Prostate gland (tissue), 2 donors: ENCODE results near the gene LRRC28.

Experiments used
- POLR2A ChIP-seq: fragments of 450-650 bp; IDR thresholded peaks from one replicate; pipeline ENCODE4 v1.6.1; 2016; ENCODE audit warnings: antibody characterized with exemption, mild to moderate bottlenecking
- TF ChIP-seq, protein P1 (sequence below), 4 experiments: fragments of 200-600 bp in 2 of 4; fragments of 450-650 bp in 2 of 4; sonication (generic) in 2 of 4; IDR thresholded peaks; 1 replicate in 3 of 4; 2 replicates in 1 of 4; pipeline ENCODE4 v1.5.1; 2016 to 2019; ENCODE audit warnings: antibody characterized with exemption in 4 of 4, mild to moderate bottlenecking in 2 of 4, moderate library complexity in 2 of 4

DNA sequence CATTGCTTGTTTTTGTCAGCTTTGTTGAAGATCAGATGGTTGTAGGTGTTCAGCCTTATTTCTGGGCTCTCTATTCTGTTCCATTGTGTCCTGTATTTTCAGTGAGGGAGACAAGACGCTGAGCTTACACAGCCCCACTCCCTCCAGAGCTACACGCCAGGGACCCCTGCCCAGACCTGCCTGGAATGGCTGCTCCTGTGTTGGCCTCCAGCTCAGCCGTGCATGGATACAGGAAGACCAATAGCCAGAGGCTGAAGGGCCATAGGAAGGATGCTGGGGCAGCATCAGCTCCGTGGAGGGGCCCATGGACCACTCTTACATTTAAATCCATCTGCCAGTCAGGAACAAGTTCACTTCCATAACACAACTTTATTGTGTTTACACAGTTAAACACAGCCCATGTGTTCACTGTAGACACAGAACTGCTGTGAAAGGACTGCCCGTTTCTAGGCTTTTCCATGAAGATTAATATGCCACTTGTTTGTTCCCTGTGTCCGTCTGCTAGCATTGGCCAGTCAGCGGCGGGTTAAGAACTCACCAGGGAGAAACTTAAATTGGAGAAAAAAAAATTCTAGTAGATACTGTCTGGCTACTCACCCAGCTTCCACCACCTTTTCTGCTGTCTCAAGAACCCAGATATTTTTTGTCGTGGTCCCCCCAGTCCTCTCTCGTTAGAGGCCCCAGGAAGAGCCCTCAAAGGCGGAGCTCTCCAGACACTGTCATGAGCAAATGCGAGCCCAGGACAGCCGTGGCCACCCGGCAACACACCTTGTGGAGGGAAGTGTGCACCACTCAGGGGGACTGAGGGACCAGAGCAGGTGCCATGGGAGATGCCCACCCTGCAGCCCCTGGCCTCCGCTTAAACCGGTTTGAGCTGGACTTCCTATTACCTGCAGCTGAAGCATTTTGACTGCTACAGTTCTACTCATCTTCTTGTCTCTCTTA, 172.2 kb downstream of the LRRC28 start:
- TF ChIP-seq, protein P1, sequence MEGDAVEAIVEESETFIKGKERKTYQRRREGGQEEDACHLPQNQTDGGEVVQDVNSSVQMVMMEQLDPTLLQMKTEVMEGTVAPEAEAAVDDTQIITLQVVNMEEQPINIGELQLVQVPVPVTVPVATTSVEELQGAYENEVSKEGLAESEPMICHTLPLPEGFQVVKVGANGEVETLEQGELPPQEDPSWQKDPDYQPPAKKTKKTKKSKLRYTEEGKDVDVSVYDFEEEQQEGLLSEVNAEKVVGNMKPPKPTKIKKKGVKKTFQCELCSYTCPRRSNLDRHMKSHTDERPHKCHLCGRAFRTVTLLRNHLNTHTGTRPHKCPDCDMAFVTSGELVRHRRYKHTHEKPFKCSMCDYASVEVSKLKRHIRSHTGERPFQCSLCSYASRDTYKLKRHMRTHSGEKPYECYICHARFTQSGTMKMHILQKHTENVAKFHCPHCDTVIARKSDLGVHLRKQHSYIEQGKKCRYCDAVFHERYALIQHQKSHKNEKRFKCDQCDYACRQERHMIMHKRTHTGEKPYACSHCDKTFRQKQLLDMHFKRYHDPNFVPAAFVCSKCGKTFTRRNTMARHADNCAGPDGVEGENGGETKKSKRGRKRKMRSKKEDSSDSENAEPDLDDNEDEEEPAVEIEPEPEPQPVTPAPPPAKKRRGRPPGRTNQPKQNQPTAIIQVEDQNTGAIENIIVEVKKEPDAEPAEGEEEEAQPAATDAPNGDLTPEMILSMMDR (IDR thresholded peaks at IDR 0.05): no peak
- no peak for TF ChIP-seq POLR2A
